Activated CD8-positive, alpha-beta T cell treated with anti-CD3 and anti-CD28 coated beads, Interleukin-2, amount 10 ng/mL, durations not matched to agents 7 days and 5 days (primary cell): Measurements from ENCODE around the gene COPZ1. TPM values are rescaled to one million over a fixed set of nuclear protein-coding genes. Genes with fewer than 3 reads are reported as not detected.
"Not testable (repeated sequence)": the region's sequence is repeated elsewhere in the genome, so short reads cannot be mapped to it uniquely, and the experiment has no call there.

Experiments used
- ATAC-seq: fragments of 150-1000 bp; cut with Tn5 transposase; one replicate; pipeline ENCODE4 v1.10.0; 2021; ENCODE audit warnings: moderate library complexity
- CTCF ChIA-PET: fragments of 350-600 bp; sonication (Branson Sonifier 250); formaldehyde crosslinking; loops from one replicate; lab custom pipeline; 2021; ENCODE audit warnings: antibody characterized with exemption; lab: Charles Lee
- POLR2A ChIA-PET: fragments of 350-600 bp; sonication (Branson Sonifier 250); formaldehyde crosslinking; loops from one replicate; lab custom pipeline; 2021; ENCODE audit warnings: antibody characterized with exemption; lab: Charles Lee
- DNase-seq: peaks from one replicate; pipeline ENCODE4 v3.0.0-alpha.2; 2020
- H3K27ac Mint-ChIP-seq: one replicate; pipeline ENCODE4 v1.8.0; 2021; ENCODE audit warnings: mild to moderate bottlenecking, mixed read lengths
- H3K27me3 Mint-ChIP-seq: one replicate; pipeline ENCODE4 v1.8.0; 2021; ENCODE audit warnings: low read depth, mixed read lengths
- H3K36me3 Mint-ChIP-seq: one replicate; pipeline ENCODE4 v1.8.0; 2021; ENCODE audit warnings: low read depth, mixed read lengths
- H3K4me1 Mint-ChIP-seq: one replicate; pipeline ENCODE4 v1.8.0; 2021; ENCODE audit warnings: low read depth, mixed read lengths
- H3K4me3 Mint-ChIP-seq: one replicate; pipeline ENCODE4 v1.8.0; 2021; ENCODE audit warnings: mild to moderate bottlenecking, mixed read lengths
- H3K9me3 Mint-ChIP-seq: one replicate; pipeline ENCODE4 v1.8.0; 2022; ENCODE audit warnings: mixed read lengths; ENCODE audit not compliant: insufficient read depth
- total RNA-seq, 2 experiments: library from RNA; stranded (reverse); gene quantifications; one replicate each; pipeline ENCODE4 v1.2.3, GENCODE V29; 2021

COPZ1 gene
- total RNA-seq, 2 experiments from 2014 or later: 105 to 112 TPM

GRCh38 chr12:54284070-54284780 lies 40.7 kb upstream of the COPZ1 start:
- ChIA-PET CTCF (interaction anchor here (0.7 to 3.8 kb wide), 6 partner anchors 10 to 84 kb away, joined by 3 to 31 read pairs (median 6); partner anchors contain the start of gene COPZ1), POLR2A (interaction anchor here (0.6 to 1.3 kb wide), 3 partner anchors 15 to 202 kb away, joined by 4 to 7 read pairs (median 5); no protein-coding TSS in a partner anchor)
- H3K27me3 Mint-ChIP-seq, H3K9me3 Mint-ChIP-seq, H3K4me3 Mint-ChIP-seq, H3K36me3 Mint-ChIP-seq, ATAC-seq, DNase-seq: not testable (repeated sequence)
- Mint-ChIP-seq H3K4me1 (peaks cover 46% of the 10 kb centered on the region), H3K27ac (peak overlapping the region; percentile 35)

DNA sequence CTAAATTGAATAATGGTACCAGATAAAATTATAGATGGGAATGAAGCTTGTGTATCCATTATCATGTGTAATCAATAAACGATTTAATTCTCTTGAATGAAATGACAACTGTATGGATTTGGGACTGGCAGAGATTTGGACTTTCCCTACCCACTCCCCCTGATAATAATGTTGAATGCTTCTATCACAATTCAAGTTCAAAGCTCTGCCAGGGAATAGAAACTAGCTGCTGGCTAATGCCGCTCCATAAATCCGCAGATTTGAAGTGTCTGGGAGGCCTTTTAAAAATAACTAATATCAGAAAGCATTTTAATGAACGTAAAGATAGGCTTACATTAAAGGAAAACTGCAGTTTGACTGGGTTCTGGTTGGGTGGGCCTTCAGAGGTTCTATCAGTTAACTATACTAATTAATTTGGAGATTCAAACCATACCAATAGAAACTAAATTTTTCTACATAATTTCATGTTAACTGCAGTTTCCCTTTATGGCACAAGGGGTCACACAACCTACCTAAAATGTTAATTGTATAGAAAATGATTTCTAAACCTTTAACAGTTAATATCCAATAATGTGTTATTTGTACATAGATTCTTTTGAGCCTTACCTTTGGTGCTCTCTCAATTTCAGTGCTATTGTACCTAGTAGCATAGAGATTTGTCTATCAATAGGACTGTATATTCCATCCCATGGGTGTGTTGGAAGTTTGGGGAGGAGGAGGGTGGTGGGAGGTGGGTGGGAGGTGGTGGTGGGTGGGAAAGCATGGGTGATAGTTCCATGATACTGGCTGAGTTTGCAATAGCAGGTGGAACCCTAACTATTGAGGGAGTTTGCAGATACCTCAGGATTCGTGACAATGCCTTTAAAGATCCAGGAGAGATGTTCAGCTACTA lies 39.5 kb upstream of the COPZ1 start:
- Mint-ChIP-seq H3K4me1 (peaks cover 46% of the 10 kb centered on the region), H3K27me3 (no peaks in the 10 kb centered on the region), H3K36me3 (peaks cover 5% of the 10 kb centered on the region), H3K27ac (no peak overlapping the region), H3K4me3 (no peak overlapping the region), H3K9me3 (no peaks in the 10 kb centered on the region)
- ChIA-PET POLR2A (interaction anchor here (0.7 to 1.9 kb wide), 6 partner anchors 10 to 93 kb away, joined by 3 to 9 read pairs (median 4); no protein-coding TSS in a partner anchor), CTCF (interaction anchor here (1.3 to 3.8 kb wide), 10 partner anchors 9 to 114 kb away, joined by 3 to 31 read pairs (median 12); partner anchors contain the start of gene COPZ1)
- DNase-seq (no peak), ATAC-seq (no peak)

DNA sequence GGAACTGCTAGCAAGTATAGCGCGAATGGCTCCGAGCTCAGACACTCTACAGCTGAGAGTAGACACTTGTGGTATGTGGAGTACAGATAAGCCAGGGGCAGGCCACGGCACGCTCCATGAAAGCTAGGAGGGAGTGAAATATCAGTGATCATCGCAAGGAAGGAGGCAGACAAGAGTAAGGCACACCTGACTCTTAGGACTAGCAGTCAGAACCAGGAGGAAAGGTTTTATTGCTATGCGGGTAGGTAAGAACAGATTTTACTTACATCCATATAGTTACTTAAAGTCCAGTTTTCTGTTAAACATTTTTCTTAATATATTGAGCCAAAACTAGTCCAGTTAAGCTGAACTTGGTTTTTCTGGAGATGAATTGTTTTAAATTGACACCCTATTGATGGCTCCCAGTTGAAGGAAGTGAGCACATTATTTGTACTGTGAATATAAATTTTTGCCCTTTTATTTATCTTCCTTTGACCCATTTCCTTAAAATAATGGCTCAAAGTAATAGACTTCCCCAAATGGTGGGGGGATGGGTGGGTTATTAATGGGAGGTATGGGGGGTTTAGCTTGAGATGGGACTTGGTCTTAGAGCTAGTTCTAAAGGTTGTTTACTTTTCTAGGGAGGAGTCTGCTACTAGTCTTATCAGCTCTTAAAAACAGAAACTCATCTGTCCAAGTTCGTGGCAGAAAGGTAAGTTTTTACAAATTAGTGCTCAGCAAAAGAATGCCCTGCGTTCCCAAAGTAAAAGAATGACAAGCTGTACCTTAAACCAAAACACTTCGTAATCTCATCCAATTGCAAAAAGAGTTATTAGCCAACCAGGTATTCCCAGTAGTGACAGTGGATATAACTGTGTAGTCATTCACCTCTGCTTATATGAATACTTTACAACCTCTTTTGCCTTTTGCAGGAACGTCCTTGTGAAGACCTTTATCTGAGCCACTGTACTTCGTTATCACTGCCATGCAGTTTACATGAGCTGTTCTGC lies 38.6 kb upstream of the COPZ1 start:
- H3K4me1 Mint-ChIP-seq: peaks cover 46% of the 10 kb centered on the region
- ChIA-PET POLR2A (interaction anchor here (0.7 to 1.9 kb wide), 11 partner anchors 9 to 92 kb away, joined by 3 to 10 read pairs (median 4); no protein-coding TSS in a partner anchor), CTCF (interaction anchor here (1.2 to 3.8 kb wide), 11 partner anchors 8 to 113 kb away, joined by 3 to 31 read pairs (median 6); partner anchors contain the start of gene COPZ1)
- H3K36me3 Mint-ChIP-seq: peaks cover 5% of the 10 kb centered on the region
- H3K4me3 Mint-ChIP-seq: no peak overlapping the region
- no peaks in the 10 kb centered on the region for H3K9me3 Mint-ChIP-seq
- no peak overlapping the region for H3K27ac Mint-ChIP-seq
- no peaks in the 10 kb centered on the region for H3K27me3 Mint-ChIP-seq
- ATAC-seq (no peak), DNase-seq (no peak)

- H3K27ac Mint-ChIP-seq: no peak overlapping the region
- no peaks in the 10 kb centered on the region for H3K27me3 Mint-ChIP-seq
- ChIA-PET CTCF (interaction anchor here (1.2 to 2.3 kb wide), 9 partner anchors 11 to 112 kb away, joined by 3 to 15 read pairs (median 6); partner anchors contain the start of gene COPZ1), POLR2A (interaction anchor here (0.6 to 1.9 kb wide), 7 partner anchors 36 to 71 kb away, joined by 3 to 10 read pairs (median 4); no protein-coding TSS in a partner anchor)
- DNase-seq (no peak), ATAC-seq (no peak)
- H3K4me1 Mint-ChIP-seq: peaks cover 43% of the 10 kb centered on the region
- H3K4me3 Mint-ChIP-seq: no peak overlapping the region
- H3K9me3 Mint-ChIP-seq: no peaks in the 10 kb centered on the region
- H3K36me3 Mint-ChIP-seq: peaks cover 5% of the 10 kb centered on the region
Measured at GRCh38 chr12:54287261-54288157, 37.4 kb upstream of the COPZ1 start.

DNA sequence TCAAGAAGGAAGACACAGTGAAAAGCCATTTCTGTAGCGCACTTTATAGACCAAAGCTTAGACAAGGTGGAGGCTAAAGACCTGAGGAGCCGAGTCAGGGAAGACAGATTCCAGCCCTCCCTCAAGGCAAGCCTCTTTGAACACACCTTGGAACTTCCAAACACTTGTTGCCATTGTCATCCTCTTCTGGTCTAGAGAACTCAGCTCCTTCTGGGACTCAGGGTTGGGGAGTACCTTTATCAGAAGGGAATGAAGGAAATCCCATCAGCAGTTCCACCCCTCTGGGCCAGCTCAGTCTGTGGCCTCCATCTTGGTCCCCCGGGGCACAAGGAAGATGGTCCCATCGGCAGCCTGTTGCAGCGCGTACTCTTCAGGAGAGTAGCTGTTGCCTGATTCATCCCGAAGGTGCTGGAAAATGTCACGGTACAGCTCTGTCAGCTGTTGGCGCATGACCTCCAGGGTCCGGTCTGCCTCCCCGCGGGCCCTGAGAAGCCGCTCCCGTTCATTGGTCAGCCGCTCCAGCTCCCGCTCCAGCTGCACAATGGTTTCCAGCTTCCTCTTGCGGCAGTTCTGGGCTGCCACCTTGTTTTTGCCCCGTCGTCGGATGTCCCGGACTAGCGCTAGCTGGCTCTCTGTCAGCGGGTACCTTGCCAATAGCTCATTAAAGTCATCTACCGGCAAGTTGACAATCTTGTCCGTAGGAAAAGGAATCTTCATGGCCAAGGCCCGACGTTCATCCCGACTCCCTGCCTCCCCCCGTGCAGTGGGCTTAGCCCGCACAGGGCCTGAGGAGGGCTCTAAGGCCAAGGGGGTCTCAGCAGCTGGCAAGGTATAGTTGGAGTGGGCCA lies 32.6 kb upstream of the COPZ1 start:
- ChIA-PET CTCF (interaction anchor here (0.6 to 6.7 kb wide), 14 partner anchors 8 to 145 kb away, joined by 3 to 77 read pairs (median 28); partner anchors contain the start of genes CBX5, COPZ1 and HNRNPA1), POLR2A (interaction anchor here (0.5 to 4.8 kb wide), 3 partner anchors 12 to 187 kb away, joined by 3 to 40 read pairs (median 4); partner anchors contain the start of genes CBX5 and HNRNPA1)
- no peak for DNase-seq
- ATAC-seq: no peak
- Mint-ChIP-seq H3K9me3 (no peaks in the 10 kb centered on the region), H3K27me3 (peaks cover 6% of the 10 kb centered on the region), H3K4me3 (no peak overlapping the region), H3K4me1 (no peaks in the 10 kb centered on the region), H3K36me3 (peaks cover 5% of the 10 kb centered on the region), H3K27ac (no peak overlapping the region)

GRCh38 chr12:54292931-54293241 lies 32.0 kb upstream of the COPZ1 start:
- CTCF ChIA-PET: interaction anchor here (0.8 to 6.7 kb wide), 17 partner anchors 8 to 146 kb away, joined by 3 to 77 read pairs (median 10); partner anchors contain the start of genes CBX5, COPZ1 and HNRNPA1
- peaks cover 9% of the 10 kb centered on the region for H3K27me3 Mint-ChIP-seq
- POLR2A ChIA-PET: interaction anchor here (1.1 to 4.8 kb wide), 2 partner anchors 12 to 67 kb away, joined by 4 to 40 read pairs; partner anchors contain the start of genes CBX5 and HNRNPA1
- DNase-seq: no peak
- H3K9me3 Mint-ChIP-seq: no peaks in the 10 kb centered on the region
- H3K36me3 Mint-ChIP-seq: peaks cover 5% of the 10 kb centered on the region
- H3K4me1 Mint-ChIP-seq: peaks cover 3% of the 10 kb centered on the region
- H3K4me3 Mint-ChIP-seq: no peak overlapping the region
- no peak for ATAC-seq
- H3K27ac Mint-ChIP-seq: no peak overlapping the region

GRCh38 chr12:54294152-54294952 lies 30.6 kb upstream of the COPZ1 start:
- Mint-ChIP-seq H3K9me3 (no peaks in the 10 kb centered on the region), H3K27ac (no peak overlapping the region), H3K4me3 (no peak overlapping the region), H3K27me3 (peaks cover 18% of the 10 kb centered on the region), H3K36me3 (no peaks in the 10 kb centered on the region), H3K4me1 (peaks cover 5% of the 10 kb centered on the region)
- CTCF ChIA-PET: interaction anchor here (0.8 to 6.7 kb wide), 27 partner anchors 10 to 122 kb away, joined by 3 to 77 read pairs (median 5); partner anchors contain the start of genes CBX5, COPZ1 and HNRNPA1
- DNase-seq (peak; percentile 76), ATAC-seq (peak; percentile 58)
- POLR2A ChIA-PET: interaction anchor here (1.5 kb wide), 1 partner anchor 8 kb away, joined by 5 read pairs; no protein-coding TSS in a partner anchor

DNA sequence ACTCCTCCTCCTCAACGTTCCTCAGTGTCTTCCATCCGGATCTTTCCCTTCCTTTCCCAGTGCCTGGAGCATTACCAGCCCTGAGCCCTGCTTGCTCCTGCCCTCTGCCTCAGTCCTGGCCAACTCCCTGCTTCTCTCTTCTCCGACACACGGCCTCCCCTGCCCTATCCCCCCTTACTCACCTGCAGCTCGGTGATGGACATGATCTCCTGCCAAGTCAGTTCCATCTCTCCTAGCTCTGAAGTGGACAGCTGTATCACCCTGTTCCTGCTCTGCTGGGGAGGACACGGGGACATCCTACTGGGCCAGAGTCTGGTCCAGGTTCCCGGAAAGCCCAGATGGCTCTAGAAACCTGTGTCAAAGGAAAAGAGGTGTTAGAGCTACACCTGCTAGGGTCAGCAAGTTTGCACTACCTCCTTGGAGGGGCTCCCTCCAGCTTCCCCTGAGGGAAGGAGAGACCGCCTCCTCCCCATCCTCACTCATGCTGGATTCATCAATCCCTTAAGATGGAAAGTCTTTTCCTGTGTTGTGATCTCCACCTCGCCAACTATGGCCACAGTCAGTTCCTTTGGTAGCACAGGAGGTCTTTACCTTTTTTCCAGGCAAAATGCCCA lies 29.9 kb upstream of the COPZ1 start:
- no peak overlapping the region for H3K4me3 Mint-ChIP-seq
- CTCF ChIA-PET: interaction anchor here (0.9 to 6.7 kb wide), 21 partner anchors 9 to 109 kb away, joined by 3 to 77 read pairs (median 6); partner anchors contain the start of genes CBX5, COPZ1 and HNRNPA1
- DNase-seq (no peak), ATAC-seq (no peak)
- no peaks in the 10 kb centered on the region for H3K9me3 Mint-ChIP-seq
- no peak overlapping the region for H3K27ac Mint-ChIP-seq
- peaks cover 11% of the 10 kb centered on the region for H3K4me1 Mint-ChIP-seq
- peaks cover 25% of the 10 kb centered on the region for H3K27me3 Mint-ChIP-seq
- H3K36me3 Mint-ChIP-seq: no peaks in the 10 kb centered on the region
- POLR2A ChIA-PET: interaction anchor here (0.9 to 1.5 kb wide), 2 partner anchors 9 to 15 kb away, joined by 3 to 5 read pairs; partner anchors contain the start of genes CBX5 and HNRNPA1
